Kidney (tissue), 14 donors: ENCODE measurements around the gene IQSEC1. TPM values are rescaled to one million over a fixed set of nuclear protein-coding genes. Genes with fewer than 3 reads are reported as not detected.

Experiments used
- DNase-seq, 5 donors: peaks; one replicate each; pipeline ENCODE4 v3.0.0-alpha.2; 2013 to 2020
- FAIRE-seq: peaks from 2 replicates; lab custom pipeline; 2012; peaks lifted over from hg19 to GRCh38; lab: Jason Lieb, UNC
- H3K27ac ChIP-seq, 2 donors: one replicate each; pipeline ENCODE4 v1.7.0; 2013; ENCODE audit warnings: low read depth in 2 of 2, low read length in 2 of 2, inconsistent platforms in 1 of 2
- H3K27me3 ChIP-seq: one replicate; pipeline ENCODE4 v1.7.1; 2013; ENCODE audit warnings: low read length, inconsistent platforms; ENCODE audit not compliant: control insufficient read depth, insufficient read depth
- H3K36me3 ChIP-seq, 3 donors: one replicate each; pipeline versions ENCODE4 v1.7.0 to v1.7.1; 2013; ENCODE audit warnings: low read length in 3 of 3, control low read depth in 1 of 3, inconsistent platforms in 1 of 3; ENCODE audit not compliant: insufficient read depth in 3 of 3, control insufficient read depth in 2 of 3
- H3K4me1 ChIP-seq, 3 donors: one replicate each; pipeline versions ENCODE4 v1.7.0 to v1.7.1; 2013; ENCODE audit warnings: low read length in 3 of 3, inconsistent platforms in 1 of 3, low read depth in 1 of 3; ENCODE audit not compliant: control insufficient read depth in 2 of 3, insufficient read depth in 2 of 3
- H3K4me3 ChIP-seq, 3 donors: one replicate each; pipeline versions ENCODE4 v1.7.0 to v1.8.1; 2013; ENCODE audit warnings: low read length in 3 of 3, control low read depth in 1 of 3, inconsistent platforms in 1 of 3
- H3K9ac ChIP-seq, 3 donors: one replicate each; pipeline versions ENCODE4 v1.7.0 to v1.7.1; 2013; ENCODE audit warnings: low read length in 3 of 3, control low read depth in 1 of 3, inconsistent platforms in 1 of 3
- H3K9me3 ChIP-seq, 3 donors: one replicate each; pipeline versions ENCODE4 v1.7.0 to v1.7.1; 2013; ENCODE audit warnings: low read length in 3 of 3, control low read depth in 1 of 3, inconsistent platforms in 1 of 3; ENCODE audit not compliant: control insufficient read depth in 2 of 3, insufficient read depth in 1 of 3
- CTCF ChIP-seq: IDR thresholded peaks from 3 replicates; pipeline ENCODE4 v1.5.1; 2012; ENCODE audit warnings: mild to moderate bottlenecking, moderate library complexity, borderline replicate concordance; ENCODE audit not compliant: insufficient read depth; ENCODE audit errors: extremely low read depth
- intact Hi-C: fragments of 100-400 bp; cut with DNase I; formaldehyde crosslinking; loops from one replicate; pipeline ENCODE4 v1.11.1; 2022
- polyA plus RNA-seq: library from polyadenylated mRNA; stranded (reverse); fragments of 350-450 nt; fragmentation: Illumina TruSeq; extraction: RNeasy Lipid Tissue Mini Kit (QIAGEN cat#74804); gene quantifications from one replicate; pipeline ENCODE4 v1.2.3, GENCODE V29; 2014; ENCODE audit warnings: low read depth, low replicate concordance; ENCODE audit not compliant: insufficient read depth
- total RNA-seq: library from RNA; stranded (reverse); fragmentation: NEBNext Ultra II Directional; extraction: Animal tissue kit (Norgen Biotek cat#: 25700); gene quantifications from one replicate; pipeline ENCODE4 v1.2.1, GENCODE V29; 2021
- donor health status: control.
- donor health status: control.
- donor health status: control.
- donor health status: control.
- donor health status: control.
- donor health status: DM: yes; HTN: yes; CAD: no.
- donor health status: Normal renal cell carcinoma (clear cell type).

Gene IQSEC1
- total and polyA plus RNA-seq, 2 donors from 2014 or later, result 15.1 to 45.7 TPM

GRCh38 chr3:13006216-13006990 is 66.8 kb downstream of the IQSEC1 start:
- DNase-seq (peak in 1 of 5 donors; percentile 56), FAIRE-seq (no peak)
- intact Hi-C loops, result no loop called here
- no peak for TF ChIP-seq CTCF
- Histone ChIP-seq H3K4me3 (no peak overlapping the region), H3K9me3 (no peaks in the 10 kb centered on the region), H3K36me3 (no peaks in the 10 kb centered on the region), H3K9ac (no peak overlapping the region), H3K4me1 (peaks cover 0 to 7% (median 0%) of the 10 kb centered on the region in 3 donors), H3K27ac (no peak overlapping the region), H3K27me3 (no peaks in the 10 kb centered on the region)

GRCh38 chr3:13005301-13005700 is 67.9 kb downstream of the IQSEC1 start:
- Histone ChIP-seq H3K4me3 (no peak overlapping the region), H3K36me3 (no peaks in the 10 kb centered on the region), H3K4me1 (peaks cover 0 to 7% (median 0%) of the 10 kb centered on the region in 3 donors), H3K27me3 (no peaks in the 10 kb centered on the region), H3K9me3 (no peaks in the 10 kb centered on the region), H3K27ac (no peak overlapping the region), H3K9ac (no peak overlapping the region)
- intact Hi-C loops, result no loop called here
- no peak for TF ChIP-seq CTCF
- DNase-seq, result peak in 2 of 5 donors; percentile 41 to 51
- FAIRE-seq, result no peak

GRCh38 chr3:13004376-13004775 is 68.9 kb downstream of the IQSEC1 start:
- Histone ChIP-seq H3K27me3 (no peaks in the 10 kb centered on the region), H3K9me3 (no peaks in the 10 kb centered on the region), H3K27ac (no peak overlapping the region), H3K4me1 (peaks cover 0 to 3% (median 0%) of the 10 kb centered on the region in 3 donors), H3K4me3 (no peak overlapping the region), H3K36me3 (no peaks in the 10 kb centered on the region), H3K9ac (no peak overlapping the region)
- intact Hi-C loops, result no loop called here
- TF ChIP-seq CTCF, result no peak
- DNase-seq (no peak), FAIRE-seq (no peak)
